Lower lobe of right lung (tissue), 2 donors: ENCODE results near the gene SECTM1. TPM values are rescaled to one million over a fixed set of nuclear protein-coding genes. Genes with fewer than 3 reads are reported as not detected.
A peak's percentile ranks its signal among the peaks of the same experiment; 100 is the strongest.
"Not testable (repeated sequence)": the region's sequence is repeated elsewhere in the genome, so short reads cannot be mapped to it uniquely, and the experiment has no call there.

Experiments
- ATAC-seq, 2 donors: fragments of 200-7000 bp; cut with Tn5 transposase; one replicate each; pipeline ENCODE4 v1.9.1; 2020 to 2022; ENCODE audit warnings: mild to moderate bottlenecking in 2 of 2, moderate library complexity in 2 of 2
- DNase-seq: peaks from one replicate; pipeline ENCODE4 v3.0.0-alpha.2; 2020
- H3K27ac ChIP-seq: fragments of 200-600 bp; one replicate; pipeline ENCODE4 v1.8.0; 2022
- H3K27me3 ChIP-seq: fragments of 200-600 bp; one replicate; pipeline ENCODE4 v1.8.0; 2022; ENCODE audit warnings: low read depth
- H3K36me3 ChIP-seq: fragments of 200-600 bp; one replicate; pipeline ENCODE4 v1.8.0; 2022; ENCODE audit warnings: mild to moderate bottlenecking
- H3K4me1 ChIP-seq: fragments of 200-600 bp; one replicate; pipeline ENCODE4 v1.8.0; 2022
- H3K4me3 ChIP-seq: fragments of 200-600 bp; one replicate; pipeline ENCODE4 v1.8.0; 2022; ENCODE audit warnings: mild to moderate bottlenecking
- H3K9me3 ChIP-seq: fragments of 200-600 bp; one replicate; pipeline ENCODE4 v1.8.0; 2022
- CTCF ChIP-seq: fragments of 200-600 bp; IDR thresholded peaks from one replicate; pipeline ENCODE4 v1.8.0; 2022; ENCODE audit warnings: antibody characterized with exemption, mild to moderate bottlenecking
- intact Hi-C: fragments of 100-400 bp; cut with DNase I; formaldehyde crosslinking; loops from one replicate; pipeline ENCODE4 v1.11.0; 2022
- total RNA-seq: library from RNA; stranded (reverse); fragmentation: NEBNext Ultra II Directional; extraction: Animal tissue kit (Norgen Biotek cat#: 25700); gene quantifications from one replicate; pipeline ENCODE4 v1.2.1, GENCODE V29; 2021
- donor health status: DM: no; HTN: yes; CAD: no; lungs with severe emphysema.

SECTM1 gene
- total RNA-seq, 1 donor from 2014 or later = 44.5 TPM

GRCh38 chr17:82348866-82349265 is 15.3 kb upstream of the SECTM1 start:
- TF ChIP-seq CTCF = no peak
- no peak overlapping the region for H3K27ac ChIP-seq

GRCh38 chr17:82348434-82348833 is 14.9 kb upstream of the SECTM1 start:
- TF ChIP-seq CTCF = no peak
- ATAC-seq = no peak
- Histone ChIP-seq H3K9me3 (no peaks in the 10 kb centered on the region), H3K4me3 (no peak overlapping the region), H3K27me3 (peaks cover 5% of the 10 kb centered on the region), H3K27ac (no peak overlapping the region), H3K4me1 (peaks cover 9% of the 10 kb centered on the region), H3K36me3 (no peaks in the 10 kb centered on the region)
- intact Hi-C loops = no loop called here
- DNase-seq = no peak

More at GRCh38 chr17:82348866-82349265, 15.3 kb upstream of the SECTM1 start:
- no peak for DNase-seq
- Histone ChIP-seq H3K4me3 (no peak overlapping the region), H3K4me1 (peaks cover 9% of the 10 kb centered on the region), H3K9me3 (no peaks in the 10 kb centered on the region), H3K36me3 (no peaks in the 10 kb centered on the region), H3K27me3 (peaks cover 5% of the 10 kb centered on the region)
- intact Hi-C loops = no loop called here
- no peak for ATAC-seq

GRCh38 chr17:82347994-82348393 is 14.4 kb upstream of the SECTM1 start:
- H3K36me3 ChIP-seq, intact Hi-C loops, H3K27ac ChIP-seq, H3K9me3 ChIP-seq, ATAC-seq, H3K4me3 ChIP-seq, H3K4me1 ChIP-seq, H3K27me3 ChIP-seq: not testable (repeated sequence)
- DNase-seq = peak; percentile 14

- Histone ChIP-seq H3K9me3 (no peaks in the 10 kb centered on the region), H3K4me1 (peaks cover 4% of the 10 kb centered on the region), H3K27ac (no peak overlapping the region), H3K4me3 (no peak overlapping the region), H3K36me3 (no peaks in the 10 kb centered on the region), H3K27me3 (peaks cover 4% of the 10 kb centered on the region)
- TF ChIP-seq CTCF = no peak
- intact Hi-C loops = no loop called here
- peak; percentile 45 for DNase-seq
- no peak for ATAC-seq
Observed at GRCh38 chr17:82346342-82347300, 13.1 kb upstream of the SECTM1 start.

- no peaks in the 10 kb centered on the region for H3K4me1 ChIP-seq
- no peak overlapping the region for H3K4me3 ChIP-seq
- H3K36me3 ChIP-seq = no peaks in the 10 kb centered on the region
- H3K9me3 ChIP-seq = no peaks in the 10 kb centered on the region
- intact Hi-C loops = no loop called here
- H3K27ac ChIP-seq = no peak overlapping the region
- no peak for TF ChIP-seq CTCF
- DNase-seq (peak; percentile 41), ATAC-seq (no peak)
- H3K27me3 ChIP-seq = no peaks in the 10 kb centered on the region
Observed at GRCh38 chr17:82345151-82345976, 11.8 kb upstream of the SECTM1 start.
